ENCODE results near the gene SMURF2. TPM values are rescaled to one million over a fixed set of nuclear protein-coding genes. Genes with fewer than 3 reads are reported as not detected.

Gene SMURF2
- total RNA-seq (2022; extraction: Qiagen RNA extraction): 23.4 to 30.5 TPM (median 28.1 TPM) in 5 replicates

DNA sequence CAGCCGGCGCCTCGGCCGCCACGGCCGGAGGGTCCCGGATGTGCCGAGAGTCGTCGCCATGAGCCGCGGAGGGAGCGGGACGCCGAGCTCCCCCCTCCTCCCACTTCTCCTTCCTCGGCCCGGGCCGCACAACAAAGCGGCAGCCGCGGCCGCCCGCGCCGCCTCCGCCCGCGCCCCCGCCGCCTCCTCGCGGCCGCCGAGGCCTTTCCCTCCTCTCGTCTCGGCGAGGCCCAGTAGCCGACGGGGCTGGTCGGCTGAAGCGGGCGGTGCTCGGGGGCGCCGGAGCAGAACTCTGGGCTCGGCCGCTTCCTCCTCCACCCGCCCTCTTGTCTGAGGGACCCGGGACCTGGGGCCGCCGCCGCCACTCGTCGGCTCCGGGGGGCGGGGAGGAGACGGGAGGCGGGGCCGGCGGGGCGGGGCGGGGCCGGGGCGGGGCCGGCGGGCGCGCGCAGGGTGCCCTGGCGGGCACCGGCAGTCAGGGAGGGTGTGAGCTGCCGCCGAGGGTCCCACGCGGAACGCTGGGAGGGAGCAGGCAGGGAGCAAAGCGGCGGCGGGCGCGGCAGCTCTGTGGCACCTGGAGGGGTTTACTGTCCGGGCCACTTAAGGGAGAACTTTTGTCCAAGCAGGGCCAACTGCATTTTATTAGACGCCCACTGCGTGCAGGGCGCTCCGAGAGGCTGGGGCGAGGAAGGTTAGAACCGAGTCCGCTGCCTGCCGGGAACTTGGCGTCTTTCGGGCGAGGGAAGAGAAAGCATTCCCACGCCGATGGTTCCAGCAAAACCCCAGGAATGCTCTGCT lies at the start of gene SMURF2:
TSS of gene SMURF2 (minus strand) at position 332 of the 798 bp plus-strand sequence. CDS start 427 bp downstream, outside the sequence.

DNA sequence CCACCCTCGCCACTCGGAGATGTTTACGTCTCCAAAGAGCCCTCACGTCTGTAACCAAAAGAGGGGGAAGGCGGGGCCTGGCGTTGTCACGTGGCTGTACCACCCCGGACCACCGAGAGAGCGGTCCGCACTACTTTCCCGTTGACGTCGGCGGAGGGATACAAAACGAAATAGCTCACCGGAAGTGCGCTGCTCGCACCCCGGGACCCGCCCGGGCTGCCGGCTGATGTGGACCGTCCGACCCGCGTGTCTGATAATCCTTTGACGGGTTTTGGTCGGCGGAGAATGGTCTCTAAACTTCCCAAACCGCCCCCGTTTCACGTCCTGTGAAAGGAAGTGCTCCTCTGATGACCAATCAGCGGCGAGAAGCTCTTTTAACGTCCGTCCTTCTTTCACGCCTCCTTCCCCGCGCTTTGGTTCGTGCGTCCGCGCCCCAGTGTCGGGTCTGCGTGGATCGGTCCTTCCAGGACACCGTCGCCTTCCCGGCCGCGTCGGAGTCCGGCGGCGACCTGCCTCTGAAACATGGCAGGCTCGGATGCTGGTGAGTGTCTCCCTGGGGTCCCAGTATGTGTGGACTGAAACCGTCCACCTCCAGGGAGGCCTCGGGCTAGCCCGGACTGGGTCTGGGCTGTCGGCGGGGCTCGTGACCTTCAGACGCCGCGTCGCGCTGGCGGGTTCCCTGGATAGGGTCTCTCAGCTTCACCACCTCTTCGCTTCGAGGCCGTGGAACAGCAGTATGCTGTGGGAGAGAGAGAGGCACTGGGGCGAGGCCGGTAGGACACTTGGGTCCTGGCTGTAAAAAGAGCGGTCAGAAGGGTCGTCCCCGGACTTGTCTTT lies 155.3 kb downstream of the SMURF2 start, which contains the start of gene CEP95:
TSS of gene CEP95 (plus strand) at position 402 of the 837 bp plus-strand sequence. CDS start at position 523, 121 bp downstream.

DNA sequence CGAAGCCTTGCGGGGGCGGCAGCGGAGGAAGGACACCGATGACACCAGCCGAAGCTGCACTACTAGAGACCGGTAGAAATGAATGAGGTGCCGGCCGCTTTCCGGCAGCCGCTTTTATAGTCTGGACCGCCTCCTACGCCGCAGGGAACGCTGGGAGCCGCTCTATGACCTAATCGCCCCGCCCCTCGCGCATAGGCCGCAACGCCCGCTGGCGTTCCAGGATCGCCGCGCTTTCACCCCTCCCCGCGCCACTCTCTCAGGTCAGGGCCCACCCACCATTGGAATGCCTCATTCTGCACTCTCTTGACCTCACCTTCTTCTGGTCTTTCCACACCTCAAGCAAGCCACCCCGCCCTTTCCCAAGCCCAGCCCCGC lies 155.9 kb downstream of the SMURF2 start, which contains the start of gene DDX5:
TSS of gene DDX5 (minus strand) at position 89 of the 375 bp plus-strand sequence. CDS start 170 bp downstream, outside the sequence.

DNA sequence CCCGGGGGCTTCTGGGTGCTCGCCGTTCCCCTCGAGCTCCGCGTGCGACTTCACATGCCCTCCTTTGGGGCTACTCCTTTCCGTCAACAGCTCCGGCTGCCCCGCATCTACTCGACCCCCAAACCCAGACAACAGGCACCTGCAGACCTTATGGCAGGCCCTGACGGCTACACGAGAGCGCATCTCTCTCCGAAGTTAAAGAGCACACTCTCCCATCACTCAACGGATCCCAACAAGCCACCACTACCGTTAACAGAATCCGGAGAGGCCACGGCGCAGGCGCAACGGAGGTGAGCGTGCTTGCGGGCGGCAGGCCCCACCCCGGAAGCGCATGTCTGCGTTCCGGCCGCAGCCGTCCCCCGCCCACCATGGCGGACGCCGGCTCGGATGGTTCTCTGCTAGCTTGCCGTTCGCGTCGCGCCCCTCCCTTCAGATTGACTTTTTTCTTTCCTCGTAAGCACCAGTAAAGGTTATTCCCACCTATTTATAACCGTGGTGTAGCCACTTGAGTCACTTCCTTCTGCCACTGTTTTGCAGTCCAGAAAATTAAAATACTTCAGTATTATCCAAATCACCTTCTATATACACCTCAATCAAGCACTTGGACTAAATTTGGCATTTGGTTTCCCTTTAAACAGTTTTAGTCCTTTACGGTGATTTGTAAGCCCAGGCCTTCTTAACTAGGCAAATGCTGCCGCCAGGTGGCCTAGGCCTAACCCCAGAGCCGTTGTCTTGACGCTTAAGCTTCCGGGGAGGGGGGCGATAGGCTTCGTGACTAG lies 165.1 kb downstream of the SMURF2 start, which contains the start of gene POLG2:
TSS of gene POLG2 (minus strand) at position 269 of the 779 bp plus-strand sequence. CDS start at position 183, 86 bp downstream.

Other genes with a start within 250 kb of the SMURF2 start
- gene MILR1, start 213.2 kb downstream of the SMURF2 start, total RNA-seq (2022; extraction: Qiagen RNA extraction): 1.3 to 2.4 TPM (median 2.0 TPM) in 5 replicates
- gene POLG2, start 165.3 kb downstream of the SMURF2 start, total RNA-seq (2022; extraction: Qiagen RNA extraction): 15.6 to 19.1 TPM (median 17.6 TPM) in 5 replicates
- 586 to 1,033 TPM (median 625 TPM) in 5 replicates for gene DDX5, start 156.0 kb downstream of the SMURF2 start, total RNA-seq (2022; extraction: Qiagen RNA extraction)
- 30.8 to 44.3 TPM (median 31.9 TPM) in 5 replicates for gene CEP95, start 155.3 kb downstream of the SMURF2 start, total RNA-seq (2022; extraction: Qiagen RNA extraction)

Measured in A549 treated with CORT108297 at 1 μM for 4 hours (cell line).